NCI-H1105 treated with DMSO at 0.1 percent for 48 hours (cell line): ENCODE results near the gene IPO11.

Source experiments
- DNase-seq: peaks from one replicate; lab custom pipeline; 2025; lab: John Stamatoyannopoulos, UW

Gene IPO11

DNA sequence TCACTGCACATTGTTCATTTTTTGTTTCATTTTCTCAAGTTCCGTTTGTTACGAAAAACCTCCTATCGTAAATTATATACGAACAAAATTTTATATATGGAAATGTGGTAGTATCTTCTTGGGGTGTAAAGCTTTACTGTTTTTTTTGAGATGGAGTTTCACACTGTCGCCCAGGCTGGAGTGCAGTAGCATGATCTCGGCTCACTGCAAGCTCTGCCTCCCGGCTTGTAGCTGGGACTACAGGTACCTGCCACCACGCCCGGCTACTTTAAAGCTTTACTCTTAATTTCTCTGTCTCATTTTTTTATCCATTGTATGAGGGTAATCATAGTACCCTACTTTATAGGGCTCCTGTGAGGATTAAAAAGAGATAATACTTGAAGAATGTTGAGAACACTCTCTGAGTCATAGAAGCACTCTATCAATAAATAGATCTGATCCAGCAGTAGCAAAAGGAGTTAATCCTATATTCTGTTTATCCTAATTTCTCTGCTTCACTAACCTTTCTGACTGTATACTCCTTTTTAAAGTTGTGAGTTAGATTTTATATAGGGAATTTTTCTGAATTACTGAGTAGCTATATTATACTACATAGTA, 160.5 kb downstream of the IPO11 start:
- no peak for DNase-seq

DNA sequence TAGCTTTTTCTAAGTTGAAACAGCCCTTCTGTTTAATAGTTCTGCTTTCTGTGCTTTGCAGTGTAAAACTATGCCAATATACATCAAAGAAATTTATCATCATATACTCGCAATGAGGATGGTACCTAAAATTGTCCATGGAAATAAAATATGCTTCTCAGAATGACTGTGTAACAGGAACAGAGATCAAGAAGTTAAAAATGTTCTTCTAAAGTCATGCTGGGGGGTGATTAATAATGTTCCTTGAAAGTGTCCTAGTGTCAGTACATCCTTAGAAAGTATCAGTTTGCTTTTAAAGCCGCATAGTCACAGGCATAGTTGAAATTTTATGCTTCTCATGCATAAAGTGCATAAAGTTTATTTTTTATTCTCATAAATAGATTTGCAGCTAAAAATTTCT, 162.0 kb downstream of the IPO11 start:
- no peak for DNase-seq

DNA sequence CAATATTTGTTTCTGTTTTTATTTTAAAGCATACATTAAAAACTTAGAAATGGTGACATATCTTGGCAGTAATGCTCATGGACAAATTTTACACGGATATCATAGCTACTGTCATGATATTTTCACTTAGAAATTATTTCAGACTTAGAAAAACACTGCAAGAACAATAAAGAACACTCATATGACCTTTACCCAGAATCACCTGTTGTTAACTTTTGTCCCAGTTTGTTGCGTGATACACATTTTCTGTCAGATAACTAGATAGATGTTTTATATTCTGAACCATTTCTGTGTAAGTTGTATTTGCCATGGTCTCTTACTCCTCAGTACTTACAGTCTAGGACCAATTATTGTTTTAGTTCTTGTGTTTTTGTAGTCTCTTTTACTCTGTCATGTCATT, 162.5 kb downstream of the IPO11 start:
- no peak for DNase-seq

DNA sequence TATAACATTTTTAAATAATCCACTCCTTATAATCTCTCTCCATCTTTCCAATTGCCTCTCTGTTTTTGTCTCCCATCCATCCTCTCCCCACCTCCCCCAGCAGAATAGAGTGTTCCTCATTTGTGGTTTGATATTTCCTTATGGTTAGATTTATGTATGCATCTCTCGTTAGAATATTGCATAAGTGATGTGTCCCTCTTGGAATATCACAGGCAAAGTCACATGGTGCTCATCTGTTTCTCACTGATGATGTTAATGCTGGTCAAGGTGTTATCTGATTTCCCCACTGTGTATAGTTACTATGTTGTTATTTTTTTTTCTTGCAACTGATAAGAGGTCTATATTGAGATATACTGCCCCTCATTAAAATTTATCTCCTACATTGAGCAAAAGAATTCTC, 162.9 kb downstream of the IPO11 start:
- DNase-seq = no peak

DNA sequence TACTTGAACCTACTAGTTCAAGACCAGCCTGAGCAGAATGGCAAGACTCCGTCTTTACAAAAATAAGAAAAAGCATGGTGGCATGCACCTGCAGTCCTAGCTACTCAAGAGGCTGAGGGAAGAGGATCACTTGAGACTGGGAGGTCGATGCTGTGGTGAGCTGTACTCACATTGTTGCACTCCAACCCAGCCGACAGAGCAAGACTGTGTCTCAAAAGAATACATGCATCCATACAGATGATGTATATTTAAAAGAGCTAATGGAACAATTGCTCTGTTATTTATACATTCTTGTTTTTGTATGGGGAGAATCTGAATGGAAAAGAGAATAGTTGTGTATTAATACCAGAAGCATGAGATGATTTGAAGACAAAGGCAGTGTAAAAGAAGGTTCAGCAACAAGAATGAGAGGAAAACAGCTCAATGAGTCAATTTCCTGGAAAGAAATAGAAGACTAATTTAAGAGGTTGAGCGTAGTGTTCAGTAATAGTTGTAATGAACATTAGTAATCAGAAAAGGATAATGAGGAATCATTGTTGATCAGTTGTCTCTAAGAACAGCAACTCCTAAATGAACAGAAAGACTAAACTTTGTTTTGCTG, 164.1 kb downstream of the IPO11 start:
- no peak for DNase-seq

DNA sequence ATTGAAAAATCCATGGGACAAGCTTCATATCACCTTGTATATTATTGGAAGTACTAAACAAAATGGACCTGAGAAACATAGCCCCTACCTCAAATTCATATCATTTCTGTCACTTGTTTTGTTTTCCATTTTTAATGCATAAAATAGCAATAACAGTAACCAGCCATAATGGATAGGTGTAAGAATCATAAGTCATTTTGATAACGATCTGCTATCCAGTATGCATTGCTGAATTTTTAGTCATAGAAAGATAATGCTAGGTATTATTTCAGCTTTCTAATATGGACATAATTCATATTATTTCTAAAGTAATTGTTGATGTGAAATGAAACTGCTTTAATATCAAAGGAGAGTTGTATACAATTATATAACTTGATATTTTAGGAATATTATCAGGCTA, 164.9 kb downstream of the IPO11 start:
- DNase-seq = no peak

DNA sequence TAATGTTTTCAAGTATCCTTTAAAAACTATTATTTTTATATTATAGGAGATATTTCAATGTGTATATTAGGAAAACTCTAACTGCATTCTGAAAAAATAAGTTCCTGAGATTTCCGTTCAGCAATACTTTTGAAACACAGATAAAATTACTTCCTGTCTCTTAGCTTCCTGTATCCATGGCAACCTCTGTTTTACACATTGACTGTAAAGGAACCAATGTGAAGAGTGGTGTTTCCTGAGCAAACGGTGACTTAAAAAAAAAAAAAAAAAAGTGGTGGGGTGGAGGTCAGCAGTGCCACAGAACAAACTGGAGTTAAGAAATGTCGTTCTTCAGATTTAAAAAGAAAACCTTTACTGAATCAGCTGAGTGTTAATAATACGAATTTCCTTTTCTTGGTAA, 166.0 kb downstream of the IPO11 start, which contains the start of gene LRRC70:
LRRC70 (plus strand) TSS at position 280 of the 400 bp plus-strand sequence. CDS start 620 bp downstream, outside the sequence.
- DNase-seq = no peak

DNA sequence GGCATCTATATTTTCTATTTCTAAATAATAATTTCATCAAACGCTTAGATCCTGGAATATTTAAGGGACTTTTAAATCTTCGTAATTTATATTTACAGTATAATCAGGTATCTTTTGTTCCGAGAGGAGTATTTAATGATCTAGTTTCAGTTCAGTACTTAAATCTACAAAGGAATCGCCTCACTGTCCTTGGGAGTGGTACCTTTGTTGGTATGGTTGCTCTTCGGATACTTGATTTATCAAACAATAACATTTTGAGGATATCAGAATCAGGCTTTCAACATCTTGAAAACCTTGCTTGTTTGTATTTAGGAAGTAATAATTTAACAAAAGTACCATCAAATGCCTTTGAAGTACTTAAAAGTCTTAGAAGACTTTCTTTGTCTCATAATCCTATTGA, 167.2 kb downstream of the IPO11 start:
- DNase-seq = no peak

DNA sequence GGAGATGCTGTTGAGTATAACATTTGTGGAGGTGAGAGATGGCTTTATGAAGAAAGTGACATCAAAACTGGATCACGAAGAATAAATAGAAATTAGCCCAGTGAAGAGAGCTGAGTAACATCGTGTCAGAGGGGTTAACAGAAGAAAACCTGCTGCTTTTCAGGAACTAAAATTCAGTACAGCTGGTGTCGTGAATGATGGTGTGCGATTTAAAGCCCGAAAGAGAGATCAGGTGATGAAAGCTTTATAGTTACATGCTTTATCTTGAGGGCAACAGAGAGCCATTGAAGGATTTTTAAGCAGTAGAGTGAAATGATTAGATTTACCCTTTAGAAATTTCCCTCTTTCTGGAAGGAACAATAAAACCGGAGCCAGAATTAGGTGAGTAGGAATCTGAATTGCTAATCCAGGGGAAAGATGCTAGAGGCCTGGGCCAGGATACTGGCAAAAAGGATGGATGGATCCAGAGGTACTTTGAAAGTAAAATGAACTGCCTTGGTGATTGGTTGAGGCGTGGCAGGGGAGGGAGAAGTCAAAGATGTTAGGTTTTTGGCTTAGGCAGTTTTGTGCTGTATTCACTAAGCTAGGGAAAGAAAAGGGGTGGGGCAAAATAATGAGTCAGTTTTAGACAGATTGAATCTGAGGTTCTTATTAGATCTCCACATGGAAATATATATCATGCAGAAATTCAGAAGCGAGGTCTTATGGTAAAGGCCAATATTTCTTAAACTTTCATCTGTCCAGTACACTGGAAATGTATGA, 169.5 kb downstream of the IPO11 start:
- no peak for DNase-seq

DNA sequence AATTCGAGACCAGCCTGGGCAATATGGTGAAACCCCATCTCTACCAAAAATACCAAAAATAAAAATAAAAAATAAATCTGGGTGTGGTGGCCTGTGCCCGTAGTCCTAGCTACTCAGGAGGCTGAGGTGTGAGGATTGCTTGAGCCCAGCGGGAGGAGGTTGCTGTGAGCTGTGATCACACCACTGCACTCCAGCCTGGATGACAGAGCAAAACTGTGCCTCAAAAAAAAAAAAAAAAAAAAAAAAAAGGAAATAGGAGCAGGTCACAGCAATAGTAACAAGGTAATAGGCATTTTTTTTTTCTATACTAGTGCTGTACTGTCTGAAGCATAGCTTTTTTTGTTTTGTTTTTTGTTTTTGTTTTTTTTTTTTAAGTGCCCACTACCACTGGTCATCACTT, 171.8 kb downstream of the IPO11 start:
- DNase-seq = no peak

DNA sequence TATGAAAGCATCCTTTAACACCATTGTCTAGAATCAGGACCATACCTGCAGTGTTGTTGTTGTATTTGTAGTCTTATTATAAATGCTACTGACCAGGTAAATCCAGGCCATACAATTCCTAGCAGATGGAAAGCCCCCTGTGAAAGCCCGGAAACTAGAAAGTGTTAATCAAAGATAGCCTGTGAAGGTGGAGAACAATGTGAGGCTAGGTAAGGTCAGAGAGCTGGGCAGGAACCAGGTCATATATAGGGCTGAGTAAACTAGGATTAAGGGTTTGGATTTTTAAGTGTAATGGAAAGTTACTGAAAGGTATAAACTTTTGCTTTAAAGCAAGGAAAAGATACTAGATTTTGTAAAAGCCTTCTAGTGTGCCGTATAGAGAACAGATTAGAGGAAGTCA, 172.7 kb downstream of the IPO11 start:
- DNase-seq = no peak

DNA sequence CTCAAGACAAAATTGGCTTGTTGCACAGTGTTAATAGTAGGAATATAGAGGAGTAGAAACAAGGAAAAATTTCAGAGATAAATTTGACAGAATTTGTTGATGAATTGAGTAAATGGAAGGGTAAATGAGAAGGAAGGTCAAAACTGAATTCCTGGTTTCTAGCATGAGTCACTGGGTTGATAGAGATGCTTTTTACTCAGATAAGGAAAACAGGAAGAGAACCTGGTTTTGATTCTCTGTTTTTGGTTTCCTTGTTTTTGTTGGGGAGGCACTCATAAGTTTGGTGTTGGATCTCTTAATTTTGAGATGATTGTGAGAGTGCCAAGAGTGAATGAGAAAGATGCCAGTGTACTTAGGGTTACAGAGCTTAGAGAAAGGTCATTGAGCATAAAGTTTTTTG, 173.2 kb downstream of the IPO11 start:
- DNase-seq = no peak

DNA sequence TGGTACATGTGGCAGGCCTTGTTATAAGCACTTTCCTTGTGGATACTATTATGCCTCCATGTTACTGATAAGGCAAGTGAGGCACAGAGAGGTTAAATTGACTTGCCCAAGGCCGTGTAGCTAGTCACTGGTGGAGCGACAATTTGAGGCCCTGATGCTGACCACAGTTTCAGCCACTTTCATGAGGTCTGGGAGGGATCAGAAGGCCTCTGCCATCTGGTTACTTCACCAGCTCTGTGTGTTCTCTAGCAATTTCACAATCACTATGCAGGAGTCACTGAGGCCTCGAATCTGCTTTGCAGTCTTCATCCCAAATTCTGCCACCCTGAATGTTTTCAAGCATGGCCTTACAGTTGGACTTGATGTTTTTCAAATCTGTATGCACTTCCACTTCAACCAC, 175.2 kb downstream of the IPO11 start:
- no peak for DNase-seq

DNA sequence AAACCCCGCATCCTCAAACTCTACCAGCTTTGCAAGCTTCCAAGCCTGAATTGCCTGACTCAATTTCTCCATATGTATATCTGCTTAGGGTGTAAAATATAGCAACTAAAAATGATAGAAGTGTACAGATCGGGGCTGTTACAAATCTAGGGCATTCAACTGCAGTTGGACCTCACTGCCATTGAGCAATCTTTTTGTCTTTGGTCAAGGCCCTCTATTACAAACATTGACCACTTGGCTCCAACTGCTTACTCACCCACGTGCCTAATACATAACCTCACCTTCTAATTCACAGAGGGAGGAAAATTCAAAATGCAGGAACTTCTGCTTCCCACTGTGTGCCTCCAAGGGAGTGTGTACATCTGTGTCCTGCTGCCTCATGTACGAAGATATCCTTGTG, 176.1 kb downstream of the IPO11 start:
- no peak for DNase-seq

DNA sequence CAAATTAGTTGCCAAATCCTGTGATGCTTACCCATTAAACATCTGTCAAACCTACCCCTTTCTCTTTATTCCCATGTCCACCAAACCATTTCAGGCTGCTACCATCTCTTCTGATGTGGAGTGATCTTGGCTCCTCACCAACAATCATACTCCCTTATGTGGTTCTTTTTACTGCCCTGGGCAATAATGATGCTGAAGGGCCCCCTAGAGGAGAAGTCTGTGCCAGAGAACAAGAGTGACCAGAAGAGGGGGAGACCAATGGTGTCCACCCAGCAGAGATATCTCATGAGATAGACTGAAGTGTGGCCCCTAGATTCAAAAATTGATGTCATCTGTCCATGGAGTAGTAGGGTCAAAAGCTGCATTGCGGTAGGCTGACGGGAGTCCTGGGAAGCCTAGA, 176.9 kb downstream of the IPO11 start:
- DNase-seq = no peak

DNA sequence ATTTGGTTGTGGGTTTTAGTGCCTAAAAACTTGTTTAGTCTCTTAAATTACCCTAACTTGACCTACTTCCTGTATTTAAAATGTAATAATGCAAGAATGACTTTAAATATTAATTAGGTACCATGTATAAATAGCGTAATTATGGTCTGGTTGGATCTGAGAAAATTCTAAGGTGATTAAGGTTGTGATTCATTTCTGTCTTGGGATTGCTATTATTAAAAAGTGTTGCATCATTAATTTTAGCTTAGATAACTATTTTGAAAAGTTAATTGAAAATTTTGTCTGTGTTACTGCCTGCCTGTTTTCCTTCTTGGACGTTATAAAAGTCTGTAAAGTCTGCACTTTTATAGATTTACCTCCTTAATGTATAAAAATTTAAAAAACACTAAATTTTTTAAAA, 177.8 kb downstream of the IPO11 start:
- DNase-seq = no peak

DNA sequence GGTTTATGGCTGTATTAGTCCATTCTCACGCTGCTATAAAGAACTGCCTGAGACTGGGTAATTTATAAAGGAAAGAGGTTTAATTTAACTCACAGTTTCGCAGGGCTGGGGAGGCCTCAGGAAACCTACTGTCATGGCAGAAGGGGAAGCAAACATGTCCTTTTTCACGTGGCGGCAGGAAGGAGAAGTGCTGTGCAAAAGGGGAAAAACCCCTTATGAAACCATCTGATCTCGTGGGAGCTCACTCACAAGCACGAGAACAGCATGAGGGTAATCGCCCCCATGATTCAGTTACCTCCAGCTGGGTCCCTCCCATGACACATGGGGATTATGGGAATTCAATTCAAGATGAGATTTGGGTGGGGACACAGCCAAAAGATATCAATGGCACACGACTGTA, 180.0 kb downstream of the IPO11 start:
- no peak for DNase-seq

DNA sequence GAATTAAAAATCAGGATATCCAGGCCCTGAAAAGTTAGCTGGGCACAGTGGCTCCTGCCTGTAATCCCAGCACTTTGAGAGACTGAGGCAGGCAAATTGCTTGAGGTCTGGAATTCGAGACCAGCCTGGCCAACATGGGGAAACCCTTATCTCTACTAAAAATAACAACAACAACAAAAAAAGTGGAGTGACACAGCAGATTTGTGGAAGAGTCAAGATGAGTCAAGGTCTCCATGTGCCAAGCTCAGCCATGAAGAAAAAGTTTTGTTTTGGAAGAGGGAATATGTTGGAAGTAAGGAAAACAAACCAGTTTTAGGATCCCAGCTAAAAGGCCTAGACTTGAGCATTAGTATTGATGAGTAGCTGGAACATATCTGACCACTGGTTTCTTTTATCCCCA, 180.8 kb downstream of the IPO11 start:
- no peak for DNase-seq

DNA sequence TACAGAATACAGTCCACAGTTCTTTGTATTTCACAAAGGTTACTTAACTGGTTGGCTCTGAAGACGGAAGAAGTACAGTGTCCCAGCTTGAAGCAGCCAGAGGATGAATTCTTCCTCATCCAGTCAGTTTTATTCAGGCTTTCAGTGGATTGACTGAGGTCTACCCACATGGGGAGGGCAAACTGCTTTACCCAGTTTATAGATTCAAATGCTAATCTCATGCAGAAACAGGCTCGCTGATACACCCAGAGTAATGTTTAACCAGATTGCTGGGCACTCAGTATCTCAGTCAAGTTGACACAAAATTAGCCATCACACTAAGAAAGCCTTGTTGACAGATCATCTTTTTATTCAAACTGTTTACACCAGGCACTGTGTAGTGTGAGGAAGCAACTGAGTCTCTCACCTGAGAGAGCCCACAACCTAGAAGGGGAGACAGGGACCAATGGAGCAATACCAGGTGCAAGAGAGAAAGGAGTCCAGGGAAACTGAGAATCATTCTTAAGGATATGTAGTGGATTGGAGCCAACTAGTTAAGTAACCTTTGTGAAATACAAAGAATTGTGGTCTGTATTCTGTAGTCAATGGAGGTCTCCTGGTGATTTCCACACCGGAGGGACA, 181.9 kb downstream of the IPO11 start:
- DNase-seq = no peak

DNA sequence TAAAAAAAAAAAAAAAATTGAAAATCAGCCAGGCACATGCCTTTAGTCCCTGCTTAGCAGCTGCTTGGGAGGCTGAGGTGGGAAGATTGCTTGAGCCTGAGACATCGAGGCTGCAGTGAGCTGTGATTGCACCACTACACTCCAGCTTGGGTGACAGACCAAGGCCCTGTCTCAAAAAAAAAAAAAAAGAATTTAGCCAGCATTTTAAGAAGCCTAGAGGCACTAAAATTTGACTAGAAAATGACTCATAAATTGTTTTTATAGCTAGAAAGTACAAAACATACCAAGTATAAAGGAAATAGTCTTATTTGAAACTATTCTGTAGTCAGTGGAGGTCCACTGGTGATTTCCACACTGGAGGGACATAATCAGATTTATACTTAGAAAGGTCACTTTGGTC, 183.5 kb downstream of the IPO11 start:
- no peak for DNase-seq

DNA sequence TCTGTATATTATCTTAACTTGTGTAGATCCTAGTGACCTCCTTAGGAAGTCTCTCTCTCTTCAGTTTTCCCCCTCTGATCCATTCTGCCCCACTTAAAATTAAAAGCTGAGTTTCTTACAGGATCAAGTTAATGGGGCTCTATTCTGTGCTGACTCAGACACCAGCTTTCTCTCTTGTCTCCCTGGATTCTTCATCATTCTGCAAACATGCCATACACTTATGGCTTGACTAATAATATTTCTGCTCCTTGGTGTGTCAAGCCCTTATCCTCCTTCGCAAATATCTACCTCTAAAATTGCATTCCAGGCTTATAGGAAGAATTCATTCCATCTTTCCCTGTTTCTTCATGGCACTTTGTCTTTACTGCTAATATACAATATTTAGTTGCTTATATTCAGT, 184.1 kb downstream of the IPO11 start:
- DNase-seq = no peak

DNA sequence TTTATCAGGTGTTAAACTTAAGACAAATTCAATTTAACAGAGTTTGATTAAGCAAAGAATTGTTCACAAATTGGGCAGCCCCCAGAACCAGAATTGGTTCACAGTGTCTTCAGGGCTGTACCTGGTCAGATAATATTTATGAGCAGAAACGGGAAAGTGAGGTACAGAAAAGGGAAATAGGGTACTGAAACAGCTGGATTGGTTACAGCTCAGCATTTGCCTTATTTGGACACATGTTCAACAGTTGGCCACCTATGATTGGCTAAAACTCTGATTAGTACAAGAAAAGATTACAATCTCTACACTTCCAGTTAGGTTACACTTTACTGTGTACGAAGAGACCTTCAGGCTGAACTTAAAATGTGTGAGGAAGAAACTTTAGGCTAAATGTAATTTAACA, 184.8 kb downstream of the IPO11 start:
- no peak for DNase-seq
